ENCODE measurements around the gene RHPN2. TPM values are rescaled to one million over a fixed set of nuclear protein-coding genes. Genes with fewer than 3 reads are reported as not detected.
"Not testable (repeated sequence)": the region's sequence is repeated elsewhere in the genome, so short reads cannot be mapped to it uniquely, and the experiment has no call there.

RHPN2 gene
- total and polyA plus RNA-seq, 2 of the 13 experiments (the other 11 are each of a cell fraction or from before 2014, with no cell fraction given), result 20.3 to 48.0 TPM

DNA sequence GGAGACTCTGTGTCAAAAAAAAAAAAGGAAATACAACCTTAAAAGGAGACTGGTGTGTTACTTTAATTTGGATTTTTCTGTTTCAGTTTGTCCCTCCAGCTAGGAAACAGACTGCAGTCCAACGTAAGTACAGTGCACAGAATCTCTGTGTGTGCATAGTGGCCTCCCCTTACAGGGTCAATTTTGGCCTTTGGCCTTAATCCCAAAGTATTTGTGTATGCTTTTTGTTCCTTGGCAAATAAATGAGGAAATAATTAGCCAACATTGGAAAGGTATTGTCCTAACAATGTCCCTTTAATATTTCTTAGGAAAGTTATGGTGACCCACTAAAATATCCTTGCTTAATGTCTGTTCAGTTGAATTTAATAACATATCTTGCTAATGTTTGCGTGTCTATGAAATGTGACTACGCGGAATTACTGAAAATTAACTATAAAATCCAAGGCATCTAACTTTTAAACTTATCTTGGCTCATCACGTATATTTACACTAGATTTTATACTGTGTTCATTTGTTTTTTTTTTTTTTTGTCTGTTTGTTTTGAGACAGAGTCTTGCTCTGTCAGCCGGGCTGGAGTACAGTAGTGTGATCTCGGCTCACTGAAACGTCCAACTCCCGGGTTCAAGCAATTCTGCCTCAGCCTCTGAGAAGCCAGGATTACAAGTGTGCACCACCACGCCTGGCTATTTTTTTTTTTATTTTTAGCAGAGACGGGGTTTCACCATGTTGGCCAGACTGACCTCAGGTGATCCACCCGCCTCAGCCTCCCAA is 39.0 kb downstream of the RHPN2 start:
- ATAC-seq (peak; percentile 92), FAIRE-seq (peak; percentile 90), DNase-seq (ENCODE audit: low spot score) (peak; percentile 82)
- in situ Hi-C loops (cut with HindIII; ENCODE audit: extremely low pct_ligation_motif_present, low pct_unique_long_range_greater_than_20kb); H2AFZ ChIP-seq (ENCODE audit: low read length); CTCF ChIA-PET (ENCODE audit: low intra/inter-chr PET ratio, low total read pairs); H4K20me1 ChIP-seq (ENCODE audit: insufficient read depth, low read length); H3K27me3 ChIP-seq (ENCODE audit: control insufficient read depth in 1 of 2, insufficient read depth in 2 of 2, low read length in 2 of 2); H3K9me3 ChIP-seq (ENCODE audit: low read length): not testable (repeated sequence)
- H3K9ac ChIP-seq (ENCODE audit: insufficient read depth, low read depth, low read length), result peak overlapping the region; percentile 56
- peaks cover 24% of the 10 kb centered on the region for H3K79me2 ChIP-seq (ENCODE audit: insufficient read depth, low read length)
- peak overlapping the region; percentile 64 for H3K4me2 ChIP-seq (ENCODE audit: low read depth, low read length)
- peaks cover 14 to 20% of the 10 kb centered on the region in 2 experiments; a peak in 4 of 5 replicates for H3K36me3 ChIP-seq (replicated peaks in 1 of 2; ENCODE audit: control insufficient read depth in 1 of 2, insufficient read depth in 2 of 2, low read length in 2 of 2)
- H3K27ac ChIP-seq (ENCODE audit: extremely low read length, insufficient read depth, low read length), result peak overlapping the region; percentile 66
- intact Hi-C loops (cut with micrococcal nuclease; ENCODE audit: unreplicated experiment), result loop anchor here (10.0 kb wide), 1 partner anchor 1749 kb away; the partner anchor contains the start of gene ZNF599
- 13% methylated on average over 12 of the region's 12 CpGs for WGBS (ENCODE audit: low lambda C conversion rate)
- peaks cover 48% of the 10 kb centered on the region for H3K4me1 ChIP-seq (ENCODE audit: insufficient read depth, low read length)
- peak overlapping the region in 1 of 3 experiments; percentile 50; a peak in 2 of 6 replicates for H3K4me3 ChIP-seq (replicated peaks in 1 of 3; ENCODE audit: insufficient read depth in 1 of 3, low read depth in 2 of 3, low read length in 3 of 3)
- POLR2A ChIA-PET, result interaction anchor here (3.7 kb wide), 1 partner anchor 14 kb away, joined by 53 read pairs; no protein-coding TSS in a partner anchor
- BruUV-seq (replicated peaks), result TSS peak; percentile 45
- 0 out of 2 replicates have a peak, but pooled peaks have one; percentile 28 for TF ChIP-seq ZBTB7B (CRISPR knock-in tag; IDR thresholded peaks at IDR 0.05)
- TF ChIP-seq, protein P1, sequence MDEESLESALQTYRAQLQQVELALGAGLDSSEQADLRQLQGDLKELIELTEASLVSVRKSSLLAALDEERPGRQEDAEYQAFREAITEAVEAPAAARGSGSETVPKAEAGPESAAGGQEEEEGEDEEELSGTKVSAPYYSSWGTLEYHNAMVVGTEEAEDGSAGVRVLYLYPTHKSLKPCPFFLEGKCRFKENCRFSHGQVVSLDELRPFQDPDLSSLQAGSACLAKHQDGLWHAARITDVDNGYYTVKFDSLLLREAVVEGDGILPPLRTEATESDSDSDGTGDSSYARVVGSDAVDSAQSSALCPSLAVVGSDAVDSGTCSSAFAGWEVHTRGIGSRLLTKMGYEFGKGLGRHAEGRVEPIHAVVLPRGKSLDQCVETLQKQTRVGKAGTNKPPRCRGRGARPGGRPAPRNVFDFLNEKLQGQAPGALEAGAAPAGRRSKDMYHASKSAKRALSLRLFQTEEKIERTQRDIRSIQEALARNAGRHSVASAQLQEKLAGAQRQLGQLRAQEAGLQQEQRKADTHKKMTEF (CRISPR knock-in tag; IDR thresholded peaks at IDR 0.05), result peak; percentile 32; the same call in 1 of the 2 replicates
- 0 out of 2 replicates have a peak, but pooled peaks have one; percentile 23 for TF ChIP-seq ZNF652 (CRISPR knock-in tag; IDR thresholded peaks at IDR 0.05; ENCODE audit: borderline replicate concordance, low read depth)
- peak; percentile 64 for TF ChIP-seq PHF21A (CRISPR knock-in tag; IDR thresholded peaks at IDR 0.05)
- 0 out of 2 replicates have a peak, but pooled peaks have one; percentile 24 for TF ChIP-seq ZSCAN9 (CRISPR knock-in tag; IDR thresholded peaks at IDR 0.05; ENCODE audit: borderline replicate concordance)
- peak; percentile 59 for TF ChIP-seq CEBPG (CRISPR knock-in tag; IDR thresholded peaks at IDR 0.05)
- TF ChIP-seq, protein P2, sequence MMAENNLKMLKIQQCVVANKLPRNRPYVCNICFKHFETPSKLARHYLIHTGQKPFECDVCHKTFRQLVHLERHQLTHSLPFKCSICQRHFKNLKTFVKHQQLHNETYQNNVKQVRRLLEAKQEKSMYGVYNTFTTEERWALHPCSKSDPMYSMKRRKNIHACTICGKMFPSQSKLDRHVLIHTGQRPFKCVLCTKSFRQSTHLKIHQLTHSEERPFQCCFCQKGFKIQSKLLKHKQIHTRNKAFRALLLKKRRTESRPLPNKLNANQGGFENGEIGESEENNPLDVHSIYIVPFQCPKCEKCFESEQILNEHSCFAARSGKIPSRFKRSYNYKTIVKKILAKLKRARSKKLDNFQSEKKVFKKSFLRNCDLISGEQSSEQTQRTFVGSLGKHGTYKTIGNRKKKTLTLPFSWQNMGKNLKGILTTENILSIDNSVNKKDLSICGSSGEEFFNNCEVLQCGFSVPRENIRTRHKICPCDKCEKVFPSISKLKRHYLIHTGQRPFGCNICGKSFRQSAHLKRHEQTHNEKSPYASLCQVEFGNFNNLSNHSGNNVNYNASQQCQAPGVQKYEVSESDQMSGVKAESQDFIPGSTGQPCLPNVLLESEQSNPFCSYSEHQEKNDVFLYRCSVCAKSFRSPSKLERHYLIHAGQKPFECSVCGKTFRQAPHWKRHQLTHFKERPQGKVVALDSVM (CRISPR knock-in tag; IDR thresholded peaks at IDR 0.05), result 0 out of 2 replicates have a peak, but pooled peaks have one; percentile 39
- TF ChIP-seq KDM6A (CRISPR knock-in tag; IDR thresholded peaks at IDR 0.05; ENCODE audit: low read depth), result 0 out of 2 replicates have a peak, but pooled peaks have one; percentile 44
- TF ChIP-seq, protein P3, sequence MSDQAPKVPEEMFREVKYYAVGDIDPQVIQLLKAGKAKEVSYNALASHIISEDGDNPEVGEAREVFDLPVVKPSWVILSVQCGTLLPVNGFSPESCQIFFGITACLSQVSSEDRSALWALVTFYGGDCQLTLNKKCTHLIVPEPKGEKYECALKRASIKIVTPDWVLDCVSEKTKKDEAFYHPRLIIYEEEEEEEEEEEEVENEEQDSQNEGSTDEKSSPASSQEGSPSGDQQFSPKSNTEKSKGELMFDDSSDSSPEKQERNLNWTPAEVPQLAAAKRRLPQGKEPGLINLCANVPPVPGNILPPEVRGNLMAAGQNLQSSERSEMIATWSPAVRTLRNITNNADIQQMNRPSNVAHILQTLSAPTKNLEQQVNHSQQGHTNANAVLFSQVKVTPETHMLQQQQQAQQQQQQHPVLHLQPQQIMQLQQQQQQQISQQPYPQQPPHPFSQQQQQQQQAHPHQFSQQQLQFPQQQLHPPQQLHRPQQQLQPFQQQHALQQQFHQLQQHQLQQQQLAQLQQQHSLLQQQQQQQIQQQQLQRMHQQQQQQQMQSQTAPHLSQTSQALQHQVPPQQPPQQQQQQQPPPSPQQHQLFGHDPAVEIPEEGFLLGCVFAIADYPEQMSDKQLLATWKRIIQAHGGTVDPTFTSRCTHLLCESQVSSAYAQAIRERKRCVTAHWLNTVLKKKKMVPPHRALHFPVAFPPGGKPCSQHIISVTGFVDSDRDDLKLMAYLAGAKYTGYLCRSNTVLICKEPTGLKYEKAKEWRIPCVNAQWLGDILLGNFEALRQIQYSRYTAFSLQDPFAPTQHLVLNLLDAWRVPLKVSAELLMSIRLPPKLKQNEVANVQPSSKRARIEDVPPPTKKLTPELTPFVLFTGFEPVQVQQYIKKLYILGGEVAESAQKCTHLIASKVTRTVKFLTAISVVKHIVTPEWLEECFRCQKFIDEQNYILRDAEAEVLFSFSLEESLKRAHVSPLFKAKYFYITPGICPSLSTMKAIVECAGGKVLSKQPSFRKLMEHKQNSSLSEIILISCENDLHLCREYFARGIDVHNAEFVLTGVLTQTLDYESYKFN (CRISPR knock-in tag; conservative IDR thresholded peaks at IDR 0.05), result peak; percentile 90
- peak; percentile 74 for TF ChIP-seq HHEX (CRISPR knock-in tag; IDR thresholded peaks at IDR 0.05)
- TF ChIP-seq HDAC1 (CRISPR knock-in tag; IDR thresholded peaks at IDR 0.05), result peak; percentile 70
- TF ChIP-seq, protein P4, sequence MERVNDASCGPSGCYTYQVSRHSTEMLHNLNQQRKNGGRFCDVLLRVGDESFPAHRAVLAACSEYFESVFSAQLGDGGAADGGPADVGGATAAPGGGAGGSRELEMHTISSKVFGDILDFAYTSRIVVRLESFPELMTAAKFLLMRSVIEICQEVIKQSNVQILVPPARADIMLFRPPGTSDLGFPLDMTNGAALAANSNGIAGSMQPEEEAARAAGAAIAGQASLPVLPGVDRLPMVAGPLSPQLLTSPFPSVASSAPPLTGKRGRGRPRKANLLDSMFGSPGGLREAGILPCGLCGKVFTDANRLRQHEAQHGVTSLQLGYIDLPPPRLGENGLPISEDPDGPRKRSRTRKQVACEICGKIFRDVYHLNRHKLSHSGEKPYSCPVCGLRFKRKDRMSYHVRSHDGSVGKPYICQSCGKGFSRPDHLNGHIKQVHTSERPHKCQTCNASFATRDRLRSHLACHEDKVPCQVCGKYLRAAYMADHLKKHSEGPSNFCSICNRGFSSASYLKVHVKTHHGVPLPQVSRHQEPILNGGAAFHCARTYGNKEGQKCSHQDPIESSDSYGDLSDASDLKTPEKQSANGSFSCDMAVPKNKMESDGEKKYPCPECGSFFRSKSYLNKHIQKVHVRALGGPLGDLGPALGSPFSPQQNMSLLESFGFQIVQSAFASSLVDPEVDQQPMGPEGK (CRISPR knock-in tag; IDR thresholded peaks at IDR 0.05), result peak; percentile 42; the same call in 1 of the 2 replicates
- TF ChIP-seq SIX1 (CRISPR knock-in tag; IDR thresholded peaks at IDR 0.05; ENCODE audit: borderline replicate concordance), result peak; percentile 50; the same call in 1 of the 2 replicates
- 0 out of 2 replicates have a peak, but pooled peaks have one; percentile 25 for TF ChIP-seq ZNF670 (CRISPR knock-in tag; IDR thresholded peaks at IDR 0.05; ENCODE audit: borderline replicate concordance)

Measured in HepG2 (cell line).